Measurements from ENCODE around the gene COX6B2. TPM values are rescaled to one million over a fixed set of nuclear protein-coding genes. Genes with fewer than 3 reads are reported as not detected.
A peak's percentile ranks its signal among the peaks of the same experiment; 100 is the strongest.

The COX6B2 gene
- total RNA-seq, 2 experiments from 2014 or later = not detected

GRCh38 chr19:55372316-55373081, 18.0 kb upstream of the COX6B2 start:
- peak; percentile 66 for DNase-seq
- no peaks in the 10 kb centered on the region for H3K36me3 Mint-ChIP-seq
- peaks cover 13% of the 10 kb centered on the region for H3K4me1 Mint-ChIP-seq
- no peak overlapping the region for H3K4me3 Mint-ChIP-seq
- H3K9me3 Mint-ChIP-seq = no peaks in the 10 kb centered on the region
- peaks cover 76% of the 10 kb centered on the region for H3K27me3 Mint-ChIP-seq
- H3K27ac Mint-ChIP-seq = no peak overlapping the region

GRCh38 chr19:55370305-55370988, 15.9 kb upstream of the COX6B2 start, which contains the start of gene IL11:
TSS of gene IL11 (minus strand) at chr19:55370463. CDS start at chr19:55370310, 153 bp downstream.
- Mint-ChIP-seq H3K27me3 (peaks cover 69% of the 10 kb centered on the region), H3K27ac (no peak within 1 kb of the TSS), H3K36me3 (no peaks in the 10 kb centered on the region), H3K4me3 (peak within 1 kb of the TSS; percentile 75), H3K9me3 (no peaks in the 10 kb centered on the region), H3K4me1 (peaks cover 13% of the 10 kb centered on the region)
- DNase-seq = no peak

DNA sequence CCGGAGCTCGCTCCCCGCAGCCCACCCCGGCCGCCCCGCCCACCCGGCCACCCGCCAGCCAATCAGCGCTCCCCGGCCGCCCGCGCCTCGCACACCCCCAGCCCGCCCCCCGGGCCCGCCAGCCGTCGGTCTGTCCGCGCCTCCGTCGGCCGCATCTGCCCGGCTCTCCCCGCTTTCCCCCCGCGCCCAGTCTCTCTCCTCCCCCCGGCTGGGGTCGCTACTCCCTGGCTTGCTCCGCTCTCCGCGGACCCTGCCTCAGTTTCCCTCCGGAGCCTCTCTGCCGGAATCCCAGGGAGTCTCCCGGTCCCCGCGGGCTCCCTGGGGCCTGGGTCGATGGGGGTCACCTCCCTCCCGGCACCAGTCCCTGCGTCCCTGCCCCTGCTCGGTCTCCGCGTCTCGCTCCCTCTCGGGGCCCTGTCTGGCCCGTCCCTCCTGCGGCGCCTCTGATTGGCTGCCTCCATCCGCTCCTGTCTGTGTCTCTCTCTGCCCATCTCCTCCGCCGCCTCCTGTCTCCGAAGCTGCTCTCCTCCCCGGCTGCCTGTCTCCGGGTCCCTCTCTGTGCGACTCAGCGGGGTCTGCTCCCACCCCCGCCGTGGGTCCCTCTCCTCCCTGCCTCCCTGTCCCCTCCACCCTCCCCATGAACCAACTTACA, 15.3 kb upstream of the COX6B2 start:
- H3K9me3 Mint-ChIP-seq = no peaks in the 10 kb centered on the region
- peaks cover 13% of the 10 kb centered on the region for H3K4me1 Mint-ChIP-seq
- peak; percentile 51 for DNase-seq
- H3K27ac Mint-ChIP-seq = no peak overlapping the region
- H3K4me3 Mint-ChIP-seq = peak overlapping the region; percentile 75
- H3K36me3 Mint-ChIP-seq = no peaks in the 10 kb centered on the region
- H3K27me3 Mint-ChIP-seq = peaks cover 65% of the 10 kb centered on the region

- Mint-ChIP-seq H3K27me3 (peaks cover 61% of the 10 kb centered on the region), H3K4me1 (peaks cover 13% of the 10 kb centered on the region), H3K4me3 (no peak overlapping the region), H3K27ac (no peak overlapping the region), H3K9me3 (no peaks in the 10 kb centered on the region), H3K36me3 (no peaks in the 10 kb centered on the region)
- DNase-seq = peak; percentile 41
Observed at GRCh38 chr19:55368701-55369563, 14.4 kb upstream of the COX6B2 start.

- H3K4me3 Mint-ChIP-seq = no peak overlapping the region
- no peak overlapping the region for H3K27ac Mint-ChIP-seq
- H3K9me3 Mint-ChIP-seq = no peaks in the 10 kb centered on the region
- peaks cover 54% of the 10 kb centered on the region for H3K27me3 Mint-ChIP-seq
- no peaks in the 10 kb centered on the region for H3K36me3 Mint-ChIP-seq
- no peak for DNase-seq
- peaks cover 10% of the 10 kb centered on the region for H3K4me1 Mint-ChIP-seq
Observed at GRCh38 chr19:55368106-55368505, 13.6 kb upstream of the COX6B2 start.

DNA sequence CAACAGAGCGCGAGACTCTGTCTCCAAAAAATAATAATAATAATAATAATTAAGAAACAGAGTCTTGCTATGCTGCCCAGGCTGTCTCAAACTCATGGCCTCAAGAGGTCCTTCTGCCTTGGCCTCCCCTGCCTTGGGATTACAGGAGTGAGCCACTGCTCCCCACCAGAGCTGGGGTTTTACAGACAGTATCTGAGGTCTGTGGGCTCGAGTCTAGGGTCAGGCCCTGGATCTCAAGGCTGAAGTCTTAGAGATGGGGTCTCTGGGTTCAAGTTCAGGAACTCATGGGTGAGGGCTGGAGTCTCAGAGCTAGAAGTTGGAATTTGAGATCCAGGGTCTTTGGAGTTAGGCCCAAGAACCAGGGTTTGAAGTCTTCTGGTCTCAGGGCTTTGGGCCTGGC, 12.3 kb upstream of the COX6B2 start:
- no peak for DNase-seq
- no peak overlapping the region for H3K4me3 Mint-ChIP-seq
- H3K27ac Mint-ChIP-seq = no peak overlapping the region
- no peaks in the 10 kb centered on the region for H3K36me3 Mint-ChIP-seq
- peaks cover 43% of the 10 kb centered on the region for H3K27me3 Mint-ChIP-seq
- peaks cover 3% of the 10 kb centered on the region for H3K4me1 Mint-ChIP-seq
- no peaks in the 10 kb centered on the region for H3K9me3 Mint-ChIP-seq

- H3K4me1 Mint-ChIP-seq = peaks cover 3% of the 10 kb centered on the region
- H3K36me3 Mint-ChIP-seq = no peaks in the 10 kb centered on the region
- no peak overlapping the region for H3K27ac Mint-ChIP-seq
- peaks cover 34% of the 10 kb centered on the region for H3K27me3 Mint-ChIP-seq
- no peak for DNase-seq
- H3K4me3 Mint-ChIP-seq = no peak overlapping the region
- no peaks in the 10 kb centered on the region for H3K9me3 Mint-ChIP-seq
Observed at GRCh38 chr19:55365964-55366363, 11.4 kb upstream of the COX6B2 start.

- no peaks in the 10 kb centered on the region for H3K9me3 Mint-ChIP-seq
- no peak for DNase-seq
- no peak overlapping the region for H3K27ac Mint-ChIP-seq
- H3K4me3 Mint-ChIP-seq = no peak overlapping the region
- no peaks in the 10 kb centered on the region for H3K36me3 Mint-ChIP-seq
- H3K4me1 Mint-ChIP-seq = peaks cover 3% of the 10 kb centered on the region
- H3K27me3 Mint-ChIP-seq = peaks cover 27% of the 10 kb centered on the region
Observed at GRCh38 chr19:55365245-55365644, 10.7 kb upstream of the COX6B2 start.

DNA sequence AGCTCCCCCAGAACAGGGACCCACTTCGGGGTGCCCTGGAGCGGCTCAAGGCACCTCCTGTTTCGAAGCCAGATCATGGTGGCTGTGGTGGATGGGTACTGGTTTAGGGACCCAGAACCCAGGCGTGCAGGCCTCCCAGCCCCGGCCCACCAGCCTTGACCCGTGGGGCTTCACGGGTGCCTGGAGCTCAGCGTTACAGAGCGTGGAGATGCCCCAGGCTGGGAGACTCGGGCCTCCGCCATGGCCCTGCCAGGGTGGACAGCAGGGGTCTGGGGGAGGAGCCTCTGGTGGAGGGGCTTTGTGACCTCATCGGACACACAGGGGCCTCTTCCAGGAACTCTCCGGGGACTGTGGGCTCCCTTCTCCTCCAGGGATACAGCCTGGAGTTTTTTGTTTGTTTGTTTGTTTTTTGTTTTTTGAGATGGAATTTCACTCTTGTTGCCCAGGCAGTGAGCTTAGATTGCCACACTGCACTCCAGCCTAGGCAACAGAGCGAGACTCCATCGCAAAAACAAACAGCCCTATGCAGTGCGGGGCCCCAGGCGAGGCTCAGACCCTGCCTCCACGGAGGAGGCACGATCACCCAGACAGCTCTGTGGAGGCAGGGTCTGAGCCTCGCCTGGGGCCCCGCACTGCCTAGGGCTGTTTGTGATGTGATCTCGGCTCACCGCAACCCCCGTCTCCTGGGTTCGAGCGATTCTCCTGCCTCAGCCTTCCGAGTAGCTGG, 8.6 kb upstream of the COX6B2 start, which contains the start of gene GARIN5B:
TSS of gene GARIN5B (minus strand) at position 271 of the 727 bp plus-strand sequence. CDS start at position 77, 194 bp downstream.
- Mint-ChIP-seq H3K36me3 (no peaks in the 10 kb centered on the region), H3K4me1 (no peaks in the 10 kb centered on the region), H3K27ac (no peak within 1 kb of the TSS), H3K4me3 (no peak within 1 kb of the TSS), H3K9me3 (no peaks in the 10 kb centered on the region), H3K27me3 (peaks cover 12% of the 10 kb centered on the region)
- no peak for DNase-seq

GRCh38 chr19:55362174-55362989, 7.9 kb upstream of the COX6B2 start:
- H3K9me3 Mint-ChIP-seq = no peaks in the 10 kb centered on the region
- no peak overlapping the region for H3K27ac Mint-ChIP-seq
- H3K4me3 Mint-ChIP-seq = no peak overlapping the region
- H3K4me1 Mint-ChIP-seq = no peaks in the 10 kb centered on the region
- DNase-seq = no peak
- H3K27me3 Mint-ChIP-seq = peaks cover 7% of the 10 kb centered on the region
- no peaks in the 10 kb centered on the region for H3K36me3 Mint-ChIP-seq

GRCh38 chr19:55360902-55361301, 6.4 kb upstream of the COX6B2 start:
- H3K4me1 Mint-ChIP-seq = no peaks in the 10 kb centered on the region
- H3K36me3 Mint-ChIP-seq = no peaks in the 10 kb centered on the region
- no peak overlapping the region for H3K4me3 Mint-ChIP-seq
- H3K27ac Mint-ChIP-seq = no peak overlapping the region
- peaks cover 15% of the 10 kb centered on the region for H3K27me3 Mint-ChIP-seq
- DNase-seq = no peak
- H3K9me3 Mint-ChIP-seq = no peaks in the 10 kb centered on the region

DNA sequence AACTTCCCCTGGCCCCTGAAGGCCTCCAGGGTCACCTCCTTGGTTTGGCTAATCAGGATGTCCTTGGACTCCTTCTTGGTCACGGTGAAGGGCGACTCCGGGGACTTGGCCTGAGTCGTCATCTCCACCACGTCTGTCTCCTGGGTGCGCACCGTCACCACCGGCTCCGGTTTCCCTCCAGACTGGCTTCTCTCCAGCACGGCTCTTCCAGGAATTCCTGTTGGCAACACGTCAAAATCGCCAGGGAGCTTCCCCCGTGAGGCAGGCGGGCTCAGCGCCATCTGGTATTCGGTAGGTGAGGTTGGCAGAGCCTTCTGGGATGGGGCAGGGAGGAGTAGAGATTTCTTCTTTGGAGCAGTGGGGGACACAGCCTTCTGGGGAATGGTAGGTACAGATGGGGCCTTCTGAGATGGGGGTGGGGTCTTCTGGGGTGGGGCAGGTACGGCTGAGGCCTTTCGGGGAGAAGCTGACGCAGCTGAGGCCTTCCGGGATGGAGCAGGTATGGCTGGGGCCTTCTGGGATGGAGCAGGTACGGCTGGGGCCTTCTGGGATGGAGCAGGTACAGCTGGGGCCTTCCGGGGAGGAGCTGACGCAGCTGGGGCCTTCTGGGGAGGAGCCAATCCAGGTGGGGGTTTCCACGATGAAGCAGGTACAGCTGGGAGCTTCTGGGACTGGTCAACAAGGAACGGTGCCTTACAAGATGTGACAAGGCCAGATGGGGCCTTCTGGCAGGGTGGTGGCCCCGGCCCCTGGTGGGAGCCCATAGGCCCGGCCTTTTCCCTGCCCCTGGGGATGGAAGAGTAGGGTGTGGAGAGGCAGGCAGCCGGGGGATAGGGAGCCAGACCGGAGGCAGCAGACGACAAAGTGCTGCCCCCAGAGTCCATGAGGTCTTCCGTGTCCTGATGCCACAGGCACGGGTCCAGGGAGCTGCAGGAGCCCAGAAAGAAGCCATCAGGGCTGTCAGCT, 4.7 kb upstream of the COX6B2 start:
- Mint-ChIP-seq H3K4me1 (no peaks in the 10 kb centered on the region), H3K27me3 (peaks cover 28% of the 10 kb centered on the region), H3K36me3 (no peaks in the 10 kb centered on the region), H3K4me3 (no peak overlapping the region), H3K9me3 (no peaks in the 10 kb centered on the region), H3K27ac (no peak overlapping the region)
- DNase-seq = no peak
